Activated T-helper 1 cell treated with anti-CD3 and anti-CD28 coated beads, Interleukin-2, amount 50 U/mL, for 16 hours (primary cell): ENCODE data around the gene PRR13.
"Not testable (repeated sequence)": the region's sequence is repeated elsewhere in the genome, so short reads cannot be mapped to it uniquely, and the experiment has no call there.

Source experiments
- DNase-seq, 2 donors: peaks; one replicate each; pipeline ENCODE4 v3.0.0-alpha.2; 2020; ENCODE audit warnings: low read depth in 1 of 2, low spot score in 1 of 2

PRR13 gene

GRCh38 chr12:53467880-53468279 is 26.3 kb downstream of the PRR13 start:
- no peak for DNase-seq

- no peak for DNase-seq
These were observed 26.7 kb downstream of the PRR13 start for GRCh38 chr12:53468282-53468681.

GRCh38 chr12:53472056-53472582 is 30.6 kb downstream of the PRR13 start:
- no peak for DNase-seq

- DNase-seq: no peak
These were observed 32.5 kb downstream of the PRR13 start for GRCh38 chr12:53474077-53474476.

GRCh38 chr12:53474819-53475218 is 33.3 kb downstream of the PRR13 start:
- no peak for DNase-seq

- no peak for DNase-seq
These were observed 35.3 kb downstream of the PRR13 start for GRCh38 chr12:53476769-53477209.

- DNase-seq: no peak
These were observed 37.3 kb downstream of the PRR13 start for GRCh38 chr12:53478865-53479264.

GRCh38 chr12:53479331-53479730 is 37.8 kb downstream of the PRR13 start:
- no peak for DNase-seq

- DNase-seq: no peak
These were observed 39.2 kb downstream of the PRR13 start for GRCh38 chr12:53480491-53481442.

- not testable (repeated sequence) for DNase-seq
These were observed 39.9 kb downstream of the PRR13 start for GRCh38 chr12:53481458-53481857.

GRCh38 chr12:53481939-53482586 is 40.5 kb downstream of the PRR13 start:
- no peak for DNase-seq

GRCh38 chr12:53482626-53483168 is 41.2 kb downstream of the PRR13 start:
- no peak for DNase-seq

GRCh38 chr12:53483225-53483978 is 41.9 kb downstream of the PRR13 start:
- DNase-seq: no peak

- DNase-seq: no peak
These were observed 42.4 kb downstream of the PRR13 start for GRCh38 chr12:53483979-53484377.

GRCh38 chr12:53484686-53485575 is 43.4 kb downstream of the PRR13 start:
- DNase-seq: no peak

GRCh38 chr12:53485955-53486735 is 44.6 kb downstream of the PRR13 start:
- DNase-seq: no peak

- no peak for DNase-seq
These were observed 45.4 kb downstream of the PRR13 start for GRCh38 chr12:53486736-53487487.

GRCh38 chr12:53489242-53489864 is 47.8 kb downstream of the PRR13 start:
- no peak for DNase-seq
